OCI-LY7 (cell line): ENCODE data around the gene ZC3H14. TPM values are rescaled to one million over a fixed set of nuclear protein-coding genes. Genes with fewer than 3 reads are reported as not detected.

Experiments used
- BruUV-seq: library from RNA; stranded (reverse); fragments of 400-500 nt; replicated peaks from 2 replicates; lab custom pipeline; 2021; lab: Mats Ljungman, UMichigan
- CTCF ChIA-PET: fragments of 300-600 bp; sonication (Branson Sonifier 250); formaldehyde crosslinking; loops from one replicate; lab custom pipeline; 2022; ENCODE audit warnings: antibody characterized with exemption; ENCODE audit not compliant: unreplicated experiment; lab: Charles Lee
- POLR2A ChIA-PET: fragments of 300-600 bp; sonication (Branson Sonifier 250); formaldehyde crosslinking; loops from one replicate; lab custom pipeline; 2022; ENCODE audit warnings: antibody characterized with exemption; lab: Charles Lee
- DNase-seq: peaks from one replicate; pipeline ENCODE4 v3.0.0-alpha.2; 2015; ENCODE audit warnings: low spot score
- H2AFZ ChIP-seq: fragments of 200-600 bp; sonication (generic), shearing (Covaris generic); 2 replicates; pipeline ENCODE4 v1.6.1; 2014; ENCODE audit warnings: mild to moderate bottlenecking, antibody characterized with exemption, low read length, moderate library complexity
- H3K27ac ChIP-seq: fragments of 200-600 bp; sonication (generic); 2 replicates; pipeline ENCODE4 v1.5.1; 2014; ENCODE audit warnings: mixed run types, low read depth, mild to moderate bottlenecking, moderate library complexity, low read length, inconsistent platforms; ENCODE audit not compliant: poor library complexity, severe bottlenecking
- H3K36me3 ChIP-seq: fragments of 200-600 bp; sonication (generic); 2 replicates; pipeline ENCODE4 v1.6.1; 2014; ENCODE audit warnings: mild to moderate bottlenecking, antibody characterized with exemption, low read length, moderate library complexity, mixed read lengths; ENCODE audit not compliant: insufficient read depth
- H3K4me1 ChIP-seq: fragments of 200-600 bp; sonication (generic); 2 replicates; pipeline ENCODE4 v1.5.1; 2014; ENCODE audit warnings: mild to moderate bottlenecking, low read length; ENCODE audit not compliant: insufficient read depth, poor library complexity, severe bottlenecking
- H3K4me2 ChIP-seq: fragments of 200-600 bp; sonication (generic); 2 replicates; pipeline ENCODE4 v1.6.1; 2014; ENCODE audit warnings: mild to moderate bottlenecking, low read length
- H3K4me3 ChIP-seq: fragments of 200-600 bp; sonication (generic); 2 replicates; pipeline ENCODE4 v1.5.1; 2014; ENCODE audit warnings: mild to moderate bottlenecking, low read depth, low read length; ENCODE audit not compliant: poor library complexity, severe bottlenecking
- H3K79me2 ChIP-seq: fragments of 200-600 bp; sonication (generic); 2 replicates; pipeline ENCODE4 v1.6.1; 2016; ENCODE audit warnings: low read depth, mild to moderate bottlenecking, low read length, moderate library complexity, mixed read lengths; ENCODE audit not compliant: insufficient read depth
- H3K9me2 ChIP-seq: fragments of 200-600 bp; sonication (generic); 2 replicates; pipeline ENCODE4 v1.6.1; 2016; ENCODE audit warnings: mild to moderate bottlenecking, low read length, mixed read lengths; ENCODE audit not compliant: insufficient read depth
- H3K9me3 ChIP-seq: fragments of 200-600 bp; sonication (generic); 2 replicates; pipeline ENCODE4 v1.6.1; 2014; ENCODE audit warnings: mild to moderate bottlenecking, mixed run types, low read length, mixed read lengths
- H4K20me1 ChIP-seq: fragments of 200-600 bp; sonication (generic); 2 replicates; pipeline ENCODE4 v1.6.1; 2014; ENCODE audit warnings: mild to moderate bottlenecking, antibody characterized with exemption, low read length, moderate library complexity, mixed read lengths; ENCODE audit not compliant: insufficient read depth
- EZH2phosphoT487 ChIP-seq: fragments of 200-600 bp; sonication (generic); IDR thresholded peaks from 2 replicates; pipeline ENCODE4 v1.6.1; 2018; ENCODE audit warnings: low read depth, borderline replicate concordance, mild to moderate bottlenecking, mixed run types, antibody characterized with exemption, low read length, moderate library complexity, mixed read lengths
- intact Hi-C: fragments of 100-400 bp; cut with micrococcal nuclease; formaldehyde crosslinking; loops from one replicate; pipeline ENCODE4 v1.10.0; 2022; ENCODE audit not compliant: unreplicated experiment
- total RNA-seq, 2 experiments: library from RNA; depleted of rRNA in 1 of 2; stranded (reverse); fragments of >200 nt in 1 of 2; shearing (Covaris generic) in 1 of 2; gene quantifications; 2 replicates each; pipeline ENCODE4 v1.2.3, GENCODE V29; 2014 to 2022
- TF ChIP-seq, protein P1 (sequence below): fragments of 200-600 bp; sonication (generic); conservative IDR thresholded peaks from 2 replicates; pipeline ENCODE4 v1.5.1; 2014; ENCODE audit warnings: mild to moderate bottlenecking, antibody characterized with exemption, low read length, moderate library complexity, mixed read lengths

Gene ZC3H14
- total RNA-seq, 2 experiments from 2014 or later, result 36.6 to 53.5 TPM

DNA sequence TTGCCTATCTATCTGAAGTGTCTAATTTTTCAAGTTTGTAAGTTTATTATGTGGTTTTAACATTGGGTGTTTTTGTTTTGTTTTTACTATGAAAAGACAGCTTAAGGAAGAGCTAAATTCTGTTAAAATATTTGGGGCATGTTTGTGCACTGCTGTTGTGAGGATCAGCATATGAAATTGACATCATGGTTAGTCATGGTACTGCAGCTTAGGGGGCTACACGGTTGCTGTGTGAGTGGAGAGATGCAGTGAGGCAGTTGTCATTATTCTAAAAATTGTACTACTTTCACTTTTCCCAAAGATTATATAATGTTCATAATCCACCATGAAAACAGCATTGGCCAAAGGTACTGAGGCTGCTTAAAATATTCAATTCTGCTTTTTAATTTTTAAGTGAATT, 49.0 kb downstream of the ZC3H14 start:
- H4K20me1 ChIP-seq, result no peaks in the 10 kb centered on the region

DNA sequence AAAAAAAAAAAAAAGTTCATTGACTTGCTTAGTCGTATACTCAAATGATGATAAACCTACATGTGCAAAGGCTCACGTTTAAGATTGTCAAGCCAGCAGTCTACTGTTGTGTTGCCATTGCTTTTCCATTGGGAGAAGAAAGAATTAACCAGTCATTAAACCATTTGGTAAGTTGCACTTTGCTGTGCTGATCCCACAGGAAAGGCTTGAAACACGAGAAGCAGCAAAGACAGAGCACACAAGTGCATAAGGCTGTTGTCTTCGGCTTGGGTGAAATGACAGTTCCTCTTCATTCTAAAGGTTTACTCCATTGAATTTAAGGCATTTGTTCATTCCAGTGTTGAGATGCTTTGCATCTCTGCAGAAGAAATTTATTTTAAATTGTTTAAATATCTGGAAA, 50.1 kb downstream of the ZC3H14 start:
- POLR2A ChIA-PET, result no interaction called here
- intact Hi-C loops, result no loop called here

More for the DNA sequence above, 49.0 kb downstream of the ZC3H14 start:
- Histone ChIP-seq H2AFZ (no peak overlapping the region), H3K36me3 (peaks cover 97% of the 10 kb centered on the region), H3K9me2 (no peaks in the 10 kb centered on the region), H3K27ac (no peak overlapping the region), H3K4me1 (no peaks in the 10 kb centered on the region), H3K4me3 (no peak overlapping the region), H3K9me3 (no peaks in the 10 kb centered on the region), H3K79me2 (no peaks in the 10 kb centered on the region), H3K4me2 (no peak overlapping the region)
- TF ChIP-seq EZH2phosphoT487, result no peak
- TF ChIP-seq, protein P1, sequence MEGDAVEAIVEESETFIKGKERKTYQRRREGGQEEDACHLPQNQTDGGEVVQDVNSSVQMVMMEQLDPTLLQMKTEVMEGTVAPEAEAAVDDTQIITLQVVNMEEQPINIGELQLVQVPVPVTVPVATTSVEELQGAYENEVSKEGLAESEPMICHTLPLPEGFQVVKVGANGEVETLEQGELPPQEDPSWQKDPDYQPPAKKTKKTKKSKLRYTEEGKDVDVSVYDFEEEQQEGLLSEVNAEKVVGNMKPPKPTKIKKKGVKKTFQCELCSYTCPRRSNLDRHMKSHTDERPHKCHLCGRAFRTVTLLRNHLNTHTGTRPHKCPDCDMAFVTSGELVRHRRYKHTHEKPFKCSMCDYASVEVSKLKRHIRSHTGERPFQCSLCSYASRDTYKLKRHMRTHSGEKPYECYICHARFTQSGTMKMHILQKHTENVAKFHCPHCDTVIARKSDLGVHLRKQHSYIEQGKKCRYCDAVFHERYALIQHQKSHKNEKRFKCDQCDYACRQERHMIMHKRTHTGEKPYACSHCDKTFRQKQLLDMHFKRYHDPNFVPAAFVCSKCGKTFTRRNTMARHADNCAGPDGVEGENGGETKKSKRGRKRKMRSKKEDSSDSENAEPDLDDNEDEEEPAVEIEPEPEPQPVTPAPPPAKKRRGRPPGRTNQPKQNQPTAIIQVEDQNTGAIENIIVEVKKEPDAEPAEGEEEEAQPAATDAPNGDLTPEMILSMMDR, result no peak
- ChIA-PET CTCF (no interaction called here), POLR2A (no interaction called here)
- intact Hi-C loops, result no loop called here
- no peak for DNase-seq
- BruUV-seq, result no TSS peak

DNA sequence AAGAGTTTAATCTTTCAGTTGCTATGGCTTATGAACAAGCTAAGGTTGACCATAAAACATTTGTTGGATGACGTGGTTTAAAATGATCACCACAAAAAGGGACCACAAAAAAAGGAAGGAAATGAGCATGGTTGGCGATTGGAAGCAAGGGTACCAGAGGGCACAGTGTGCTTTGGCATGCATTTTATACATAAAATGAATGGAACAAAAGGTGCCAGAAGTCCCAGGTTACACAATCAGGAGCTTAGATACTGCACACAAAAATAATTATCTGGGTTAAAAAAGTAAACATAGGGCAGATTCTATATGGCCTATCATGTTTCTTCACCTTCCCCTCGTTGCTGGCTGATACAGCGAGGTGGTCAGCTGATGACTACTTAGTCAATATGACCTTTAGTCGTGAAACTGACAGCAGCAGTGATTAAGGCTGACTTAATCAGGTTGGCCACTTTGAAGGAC, 50.7 kb downstream of the ZC3H14 start:
- no peaks in the 10 kb centered on the region for H3K9me3 ChIP-seq
- DNase-seq, result no peak
- ChIA-PET CTCF (no interaction called here), POLR2A (no interaction called here)
- no peaks in the 10 kb centered on the region for H3K9me2 ChIP-seq
- no peak overlapping the region for H3K4me2 ChIP-seq
- H3K27ac ChIP-seq, result no peak overlapping the region
- no peak overlapping the region for H3K4me3 ChIP-seq
- no peaks in the 10 kb centered on the region for H3K4me1 ChIP-seq
- no peaks in the 10 kb centered on the region for H3K79me2 ChIP-seq
- no peak overlapping the region for H2AFZ ChIP-seq
- no peaks in the 10 kb centered on the region for H4K20me1 ChIP-seq
- H3K36me3 ChIP-seq, result peaks cover 83% of the 10 kb centered on the region
- TF ChIP-seq EZH2phosphoT487, result no peak
- TF ChIP-seq, protein P1, result no peak
- no TSS peak for BruUV-seq
- intact Hi-C loops, result no loop called here

More for the DNA sequence above, 50.1 kb downstream of the ZC3H14 start:
- Histone ChIP-seq H3K4me3 (no peak overlapping the region), H3K4me1 (no peaks in the 10 kb centered on the region), H4K20me1 (no peaks in the 10 kb centered on the region), H3K9me3 (no peaks in the 10 kb centered on the region), H3K79me2 (no peaks in the 10 kb centered on the region), H3K36me3 (peaks cover 89% of the 10 kb centered on the region), H3K27ac (no peak overlapping the region), H3K4me2 (no peak overlapping the region), H2AFZ (no peak overlapping the region), H3K9me2 (no peaks in the 10 kb centered on the region)
- CTCF ChIA-PET, result no interaction called here
- TF ChIP-seq EZH2phosphoT487, result no peak
- TF ChIP-seq, protein P1, result no peak
- DNase-seq, result no peak
- BruUV-seq, result no TSS peak
